HepG2 (cell line): Measurements from ENCODE around the gene ANKRD11. TPM values are rescaled to one million over a fixed set of nuclear protein-coding genes. Genes with fewer than 3 reads are reported as not detected.

ENCODE experiments used
- ATF1 ChIP-seq: IDR thresholded peaks from 2 replicates; pipeline ENCODE4 v1.6.1; 2016; ENCODE audit warnings: mild to moderate bottlenecking, control low read depth
- ATF7 ChIP-seq, 2 experiments: fragments of 450-650 bp in 1 of 2; sonication (generic) in 1 of 2; formaldehyde crosslinking in 1 of 2; IDR thresholded peaks; 2 replicates each; pipeline versions ENCODE4 v1.4.0 to v1.6.1; 2016 to 2020; ENCODE audit warnings: antibody characterized with exemption in 1 of 2, mild to moderate bottlenecking in 1 of 2, missing genetic modification reagents in 1 of 2
- BORCS8-MEF2B ChIP-seq: sonication (generic); formaldehyde crosslinking; IDR thresholded peaks from 2 replicates; pipeline ENCODE4 v1.8.0; 2022; ENCODE audit warnings: mild to moderate bottlenecking, missing genetic modification reagents
- CC2D1A ChIP-seq: sonication (generic); formaldehyde crosslinking; IDR thresholded peaks from 2 replicates; pipeline ENCODE4 v1.8.1; 2023; ENCODE audit warnings: mild to moderate bottlenecking, missing genetic modification reagents
- CTCF ChIP-seq: sonication (generic); formaldehyde crosslinking; IDR thresholded peaks from 2 replicates; pipeline ENCODE4 v1.5.0; 2020; ENCODE audit warnings: mild to moderate bottlenecking, missing genetic modification reagents, moderate library complexity
- DR1 ChIP-seq: sonication (generic); formaldehyde crosslinking; IDR thresholded peaks from 2 replicates; pipeline ENCODE4 v1.8.0; 2021; ENCODE audit warnings: mild to moderate bottlenecking, missing genetic modification reagents, inconsistent platforms
- KDM1A ChIP-seq: IDR thresholded peaks from 2 replicates; pipeline ENCODE4 v1.6.1; 2016; ENCODE audit warnings: missing compliant biosample characterization
- KLF15 ChIP-seq: sonication (generic); formaldehyde crosslinking; IDR thresholded peaks from 2 replicates; pipeline ENCODE4 v1.8.1; 2023; ENCODE audit warnings: borderline replicate concordance, mild to moderate bottlenecking, inconsistent platforms, missing genetic modification reagents, mixed read lengths
- SP140L ChIP-seq: sonication (generic); formaldehyde crosslinking; IDR thresholded peaks from 2 replicates; pipeline ENCODE4 v1.4.0; 2020; ENCODE audit warnings: missing genetic modification reagents, borderline replicate concordance
- THYN1 ChIP-seq: sonication (generic); formaldehyde crosslinking; IDR thresholded peaks from 2 replicates; pipeline ENCODE4 v1.8.1; 2023; ENCODE audit warnings: low read depth, mild to moderate bottlenecking, moderate library complexity, missing genetic modification reagents, borderline replicate concordance
- ZNF263 ChIP-seq: sonication (generic); formaldehyde crosslinking; IDR thresholded peaks from 2 replicates; pipeline ENCODE4 v1.4.0; 2020; ENCODE audit warnings: missing genetic modification reagents
- ZNF407 ChIP-seq: sonication (generic); formaldehyde crosslinking; IDR thresholded peaks from one replicate; pipeline ENCODE4 v1.5.1; 2020; ENCODE audit warnings: mild to moderate bottlenecking, missing genetic modification reagents; ENCODE audit errors: not compliant biosample characterization
- polyA plus RNA-seq, 8 experiments: library from polyadenylated mRNA; depleted of rRNA in 3 of 8; stranded (reverse) in 7 of 8; unstranded in 1 of 8; fragments of >200 nt; fragmentation: Illumina TruSeq in 4 of 8; extraction: Trizol in 4 of 8; gene quantifications; 2 replicates each; pipeline versions ENCODE4 v1.2.1 to v1.2.3, GENCODE V29; 2011 to 2016; ENCODE audit warnings: low read depth in 4 of 8, missing spikeins in 1 of 8, mixed read lengths in 1 of 8; ENCODE audit not compliant: insufficient read depth in 1 of 8
- total RNA-seq, 5 experiments: library from RNA; depleted of rRNA; stranded (reverse); fragments of >200 nt; fragmentation: Illumina TruSeq; extraction: Trizol; gene quantifications; 2 replicates each; pipeline ENCODE4 v1.2.3, GENCODE V29; 2016; ENCODE audit warnings: low read depth in 1 of 5
- TF ChIP-seq, protein P1 (sequence below): sonication (generic); formaldehyde crosslinking; IDR thresholded peaks from 2 replicates; pipeline ENCODE4 v1.4.0; 2020; ENCODE audit warnings: missing genetic modification reagents, borderline replicate concordance

ANKRD11 gene
- total and polyA plus RNA-seq, 2 of the 13 experiments (the other 11 are each of a cell fraction or from before 2014, with no cell fraction given) = 21.4 to 38.4 TPM

GRCh38 chr16:89422905-89423630 is 67.3 kb downstream of the ANKRD11 start (continued):
- TF ChIP-seq THYN1 (CRISPR knock-in tag) (no peak), ATF7 (IDR thresholded peaks at IDR 0.05) (no peak), ATF7 (CRISPR knock-in tag; IDR thresholded peaks at IDR 0.05) (peak; percentile 54; the same call in 1 of the 2 replicates), ATF1 (no peak), KDM1A (CRISPR knock-in tag) (no peak), ZNF407 (CRISPR knock-in tag) (no peak), BORCS8-MEF2B (CRISPR knock-in tag) (peak; percentile 68; the same call in 1 of the 2 replicates), SP140L (CRISPR knock-in tag) (no peak), ZNF263 (CRISPR knock-in tag) (no peak), DR1 (CRISPR knock-in tag) (no peak), CC2D1A (CRISPR knock-in tag) (no peak), KLF15 (CRISPR knock-in tag) (no peak), CTCF (peak; percentile 7; the same call in 1 of the 2 replicates)
- TF ChIP-seq, protein P1, sequence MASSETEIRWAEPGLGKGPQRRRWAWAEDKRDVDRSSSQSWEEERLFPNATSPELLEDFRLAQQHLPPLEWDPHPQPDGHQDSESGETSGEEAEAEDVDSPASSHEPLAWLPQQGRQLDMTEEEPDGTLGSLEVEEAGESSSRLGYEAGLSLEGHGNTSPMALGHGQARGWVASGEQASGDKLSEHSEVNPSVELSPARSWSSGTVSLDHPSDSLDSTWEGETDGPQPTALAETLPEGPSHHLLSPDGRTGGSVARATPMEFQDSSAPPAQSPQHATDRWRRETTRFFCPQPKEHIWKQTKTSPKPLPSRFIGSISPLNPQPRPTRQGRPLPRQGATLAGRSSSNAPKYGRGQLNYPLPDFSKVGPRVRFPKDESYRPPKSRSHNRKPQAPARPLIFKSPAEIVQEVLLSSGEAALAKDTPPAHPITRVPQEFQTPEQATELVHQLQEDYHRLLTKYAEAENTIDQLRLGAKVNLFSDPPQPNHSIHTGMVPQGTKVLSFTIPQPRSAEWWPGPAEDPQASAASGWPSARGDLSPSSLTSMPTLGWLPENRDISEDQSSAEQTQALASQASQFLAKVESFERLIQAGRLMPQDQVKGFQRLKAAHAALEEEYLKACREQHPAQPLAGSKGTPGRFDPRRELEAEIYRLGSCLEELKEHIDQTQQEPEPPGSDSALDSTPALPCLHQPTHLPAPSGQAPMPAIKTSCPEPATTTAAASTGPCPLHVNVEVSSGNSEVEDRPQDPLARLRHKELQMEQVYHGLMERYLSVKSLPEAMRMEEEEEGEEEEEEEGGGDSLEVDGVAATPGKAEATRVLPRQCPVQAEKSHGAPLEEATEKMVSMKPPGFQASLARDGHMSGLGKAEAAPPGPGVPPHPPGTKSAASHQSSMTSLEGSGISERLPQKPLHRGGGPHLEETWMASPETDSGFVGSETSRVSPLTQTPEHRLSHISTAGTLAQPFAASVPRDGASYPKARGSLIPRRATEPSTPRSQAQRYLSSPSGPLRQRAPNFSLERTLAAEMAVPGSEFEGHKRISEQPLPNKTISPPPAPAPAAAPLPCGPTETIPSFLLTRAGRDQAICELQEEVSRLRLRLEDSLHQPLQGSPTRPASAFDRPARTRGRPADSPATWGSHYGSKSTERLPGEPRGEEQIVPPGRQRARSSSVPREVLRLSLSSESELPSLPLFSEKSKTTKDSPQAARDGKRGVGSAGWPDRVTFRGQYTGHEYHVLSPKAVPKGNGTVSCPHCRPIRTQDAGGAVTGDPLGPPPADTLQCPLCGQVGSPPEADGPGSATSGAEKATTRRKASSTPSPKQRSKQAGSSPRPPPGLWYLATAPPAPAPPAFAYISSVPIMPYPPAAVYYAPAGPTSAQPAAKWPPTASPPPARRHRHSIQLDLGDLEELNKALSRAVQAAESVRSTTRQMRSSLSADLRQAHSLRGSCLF = no peak
